Measurements from ENCODE around the gene ATXN1.

DNA sequence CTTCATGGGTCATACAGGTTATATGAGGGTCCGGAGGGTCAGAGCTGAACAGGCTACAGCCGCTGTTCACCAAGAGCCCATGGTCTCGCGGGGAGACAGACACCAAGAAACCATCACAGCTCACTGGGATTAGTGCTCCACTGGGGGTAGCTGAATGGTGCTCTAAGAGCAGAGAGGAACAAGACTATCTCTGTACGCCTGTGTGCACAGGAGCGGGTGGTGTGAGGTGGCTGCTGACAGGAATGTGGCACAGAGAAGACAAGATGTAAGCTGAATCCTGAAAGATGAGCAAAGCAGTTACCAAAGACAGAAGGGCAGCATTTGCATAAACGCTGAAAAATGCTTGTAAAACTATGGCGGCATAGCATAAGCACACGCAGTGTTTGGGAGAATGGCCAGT is 383.8 kb downstream of the ATXN1 start:
- TF ChIP-seq, protein P1, sequence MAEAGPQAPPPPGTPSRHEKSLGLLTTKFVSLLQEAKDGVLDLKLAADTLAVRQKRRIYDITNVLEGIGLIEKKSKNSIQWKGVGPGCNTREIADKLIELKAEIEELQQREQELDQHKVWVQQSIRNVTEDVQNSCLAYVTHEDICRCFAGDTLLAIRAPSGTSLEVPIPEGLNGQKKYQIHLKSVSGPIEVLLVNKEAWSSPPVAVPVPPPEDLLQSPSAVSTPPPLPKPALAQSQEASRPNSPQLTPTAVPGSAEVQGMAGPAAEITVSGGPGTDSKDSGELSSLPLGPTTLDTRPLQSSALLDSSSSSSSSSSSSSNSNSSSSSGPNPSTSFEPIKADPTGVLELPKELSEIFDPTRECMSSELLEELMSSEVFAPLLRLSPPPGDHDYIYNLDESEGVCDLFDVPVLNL (CRISPR knock-in tag; IDR thresholded peaks at IDR 0.05; ENCODE audit: borderline replicate concordance, low read depth), result no peak
- TF ChIP-seq, protein P2, sequence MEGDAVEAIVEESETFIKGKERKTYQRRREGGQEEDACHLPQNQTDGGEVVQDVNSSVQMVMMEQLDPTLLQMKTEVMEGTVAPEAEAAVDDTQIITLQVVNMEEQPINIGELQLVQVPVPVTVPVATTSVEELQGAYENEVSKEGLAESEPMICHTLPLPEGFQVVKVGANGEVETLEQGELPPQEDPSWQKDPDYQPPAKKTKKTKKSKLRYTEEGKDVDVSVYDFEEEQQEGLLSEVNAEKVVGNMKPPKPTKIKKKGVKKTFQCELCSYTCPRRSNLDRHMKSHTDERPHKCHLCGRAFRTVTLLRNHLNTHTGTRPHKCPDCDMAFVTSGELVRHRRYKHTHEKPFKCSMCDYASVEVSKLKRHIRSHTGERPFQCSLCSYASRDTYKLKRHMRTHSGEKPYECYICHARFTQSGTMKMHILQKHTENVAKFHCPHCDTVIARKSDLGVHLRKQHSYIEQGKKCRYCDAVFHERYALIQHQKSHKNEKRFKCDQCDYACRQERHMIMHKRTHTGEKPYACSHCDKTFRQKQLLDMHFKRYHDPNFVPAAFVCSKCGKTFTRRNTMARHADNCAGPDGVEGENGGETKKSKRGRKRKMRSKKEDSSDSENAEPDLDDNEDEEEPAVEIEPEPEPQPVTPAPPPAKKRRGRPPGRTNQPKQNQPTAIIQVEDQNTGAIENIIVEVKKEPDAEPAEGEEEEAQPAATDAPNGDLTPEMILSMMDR (IDR thresholded peaks at IDR 0.05), result no peak
- TF ChIP-seq, protein P3, sequence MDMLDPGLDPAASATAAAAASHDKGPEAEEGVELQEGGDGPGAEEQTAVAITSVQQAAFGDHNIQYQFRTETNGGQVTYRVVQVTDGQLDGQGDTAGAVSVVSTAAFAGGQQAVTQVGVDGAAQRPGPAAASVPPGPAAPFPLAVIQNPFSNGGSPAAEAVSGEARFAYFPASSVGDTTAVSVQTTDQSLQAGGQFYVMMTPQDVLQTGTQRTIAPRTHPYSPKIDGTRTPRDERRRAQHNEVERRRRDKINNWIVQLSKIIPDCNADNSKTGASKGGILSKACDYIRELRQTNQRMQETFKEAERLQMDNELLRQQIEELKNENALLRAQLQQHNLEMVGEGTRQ (CRISPR knock-in tag; IDR thresholded peaks at IDR 0.05), result no peak
- TF ChIP-seq, protein P4, sequence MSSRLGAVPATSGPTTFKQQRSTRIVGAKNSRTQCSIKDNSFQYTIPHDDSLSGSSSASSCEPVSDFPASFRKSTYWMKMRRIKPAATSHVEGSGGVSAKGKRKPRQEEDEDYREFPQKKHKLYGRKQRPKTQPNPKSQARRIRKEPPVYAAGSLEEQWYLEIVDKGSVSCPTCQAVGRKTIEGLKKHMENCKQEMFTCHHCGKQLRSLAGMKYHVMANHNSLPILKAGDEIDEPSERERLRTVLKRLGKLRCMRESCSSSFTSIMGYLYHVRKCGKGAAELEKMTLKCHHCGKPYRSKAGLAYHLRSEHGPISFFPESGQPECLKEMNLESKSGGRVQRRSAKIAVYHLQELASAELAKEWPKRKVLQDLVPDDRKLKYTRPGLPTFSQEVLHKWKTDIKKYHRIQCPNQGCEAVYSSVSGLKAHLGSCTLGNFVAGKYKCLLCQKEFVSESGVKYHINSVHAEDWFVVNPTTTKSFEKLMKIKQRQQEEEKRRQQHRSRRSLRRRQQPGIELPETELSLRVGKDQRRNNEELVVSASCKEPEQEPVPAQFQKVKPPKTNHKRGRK (CRISPR knock-in tag; IDR thresholded peaks at IDR 0.05; ENCODE audit: borderline replicate concordance), result no peak
- no peak for TF ChIP-seq NR2C2 (CRISPR knock-in tag; IDR thresholded peaks at IDR 0.05)
- TF ChIP-seq SMAD3 (CRISPR knock-in tag; IDR thresholded peaks at IDR 0.05; ENCODE audit: borderline replicate concordance), result no peak
- TF ChIP-seq, protein P5, sequence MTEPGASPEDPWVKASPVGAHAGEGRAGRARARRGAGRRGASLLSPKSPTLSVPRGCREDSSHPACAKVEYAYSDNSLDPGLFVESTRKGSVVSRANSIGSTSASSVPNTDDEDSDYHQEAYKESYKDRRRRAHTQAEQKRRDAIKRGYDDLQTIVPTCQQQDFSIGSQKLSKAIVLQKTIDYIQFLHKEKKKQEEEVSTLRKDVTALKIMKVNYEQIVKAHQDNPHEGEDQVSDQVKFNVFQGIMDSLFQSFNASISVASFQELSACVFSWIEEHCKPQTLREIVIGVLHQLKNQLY (CRISPR knock-in tag; IDR thresholded peaks at IDR 0.05), result no peak

Measured in WTC11 (cell line).